HepG2 (cell line): ENCODE measurements around the gene ANKRD40CL. TPM values are rescaled to one million over a fixed set of nuclear protein-coding genes. Genes with fewer than 3 reads are reported as not detected.
A peak's percentile ranks its signal among the peaks of the same experiment; 100 is the strongest.

Source experiments
- MXI1 ChIP-seq: IDR thresholded peaks from 3 replicates; pipeline ENCODE4 v1.6.1; 2012; ENCODE audit warnings: low read depth, low read length, inconsistent platforms, borderline replicate concordance
- SATB2 ChIP-seq: sonication (generic); formaldehyde crosslinking; IDR thresholded peaks from 2 replicates; pipeline ENCODE4 v1.5.0; 2020; ENCODE audit warnings: missing genetic modification reagents
- SETDB1 ChIP-seq: sonication (generic); formaldehyde crosslinking; IDR thresholded peaks from 2 replicates; pipeline ENCODE4 v1.5.1; 2020; ENCODE audit warnings: missing genetic modification reagents, mild to moderate bottlenecking, borderline replicate concordance
- SKI ChIP-seq: fragments of 450-650 bp; IDR thresholded peaks from one replicate; pipeline ENCODE4 v1.6.1; 2018; ENCODE audit warnings: mild to moderate bottlenecking; ENCODE audit not compliant: partially characterized antibody
- SNRNP70 ChIP-seq: fragments of 200-400 bp; formaldehyde crosslinking; IDR thresholded peaks from 2 replicates; pipeline ENCODE4 v1.6.1; 2017; ENCODE audit warnings: mild to moderate bottlenecking, low read depth, low read length, moderate library complexity
- ZFP1 ChIP-seq: IDR thresholded peaks from 2 replicates; pipeline ENCODE4 v1.6.1; 2016
- ZNF337 ChIP-seq: sonication (generic); formaldehyde crosslinking; IDR thresholded peaks from 2 replicates; pipeline ENCODE4 v1.5.1; 2020; ENCODE audit warnings: missing genetic modification reagents, low read depth, mild to moderate bottlenecking, borderline replicate concordance
- ZNF724P ChIP-seq: sonication (generic); formaldehyde crosslinking; IDR thresholded peaks from 2 replicates; pipeline ENCODE4 v1.8.0; 2022; ENCODE audit warnings: missing genetic modification reagents, borderline replicate concordance
- ZNF777 ChIP-seq: sonication (generic); formaldehyde crosslinking; IDR thresholded peaks from 2 replicates; pipeline ENCODE4 v1.4.0; 2020; ENCODE audit warnings: missing genetic modification reagents
- ZNF883 ChIP-seq: sonication (generic); formaldehyde crosslinking; IDR thresholded peaks from 2 replicates; pipeline ENCODE4 v1.5.1; 2020; ENCODE audit warnings: mild to moderate bottlenecking, missing genetic modification reagents; ENCODE audit errors: not compliant biosample characterization
- polyA plus RNA-seq, 8 experiments: library from polyadenylated mRNA; depleted of rRNA in 3 of 8; stranded (reverse) in 7 of 8; unstranded in 1 of 8; fragments of >200 nt; fragmentation: Illumina TruSeq in 4 of 8; extraction: Trizol in 4 of 8; gene quantifications; 2 replicates each; pipeline versions ENCODE4 v1.2.1 to v1.2.3, GENCODE V29; 2011 to 2016; ENCODE audit warnings: low read depth in 4 of 8, missing spikeins in 1 of 8, mixed read lengths in 1 of 8; ENCODE audit not compliant: insufficient read depth in 1 of 8
- total RNA-seq, 5 experiments: library from RNA; depleted of rRNA; stranded (reverse); fragments of >200 nt; fragmentation: Illumina TruSeq; extraction: Trizol; gene quantifications; 2 replicates each; pipeline ENCODE4 v1.2.3, GENCODE V29; 2016; ENCODE audit warnings: low read depth in 1 of 5
- TF ChIP-seq, protein P1 (sequence below): sonication (generic); formaldehyde crosslinking; conservative IDR thresholded peaks from 2 replicates; pipeline ENCODE4 v1.8.0; 2022; ENCODE audit warnings: missing genetic modification reagents
- TF ChIP-seq, protein P2 (sequence below): sonication (generic); formaldehyde crosslinking; conservative IDR thresholded peaks from 2 replicates; pipeline ENCODE4 v1.5.0; 2020; ENCODE audit warnings: missing genetic modification reagents
- TF ChIP-seq, protein P3 (sequence below): sonication (generic); formaldehyde crosslinking; IDR thresholded peaks from 2 replicates; pipeline ENCODE4 v1.8.0; 2022; ENCODE audit warnings: missing genetic modification reagents, mild to moderate bottlenecking, borderline replicate concordance
- TF ChIP-seq, protein P4 (sequence below): sonication (generic); formaldehyde crosslinking; conservative IDR thresholded peaks from 2 replicates; pipeline ENCODE4 v1.4.0; 2020; ENCODE audit warnings: missing genetic modification reagents
- TF ChIP-seq, protein P5 (sequence below): sonication (generic); formaldehyde crosslinking; IDR thresholded peaks from 2 replicates; pipeline ENCODE4 v1.8.1; 2022; ENCODE audit warnings: low read depth, mild to moderate bottlenecking, missing genetic modification reagents
- TF ChIP-seq, protein P6 (sequence below): sonication (generic); formaldehyde crosslinking; conservative IDR thresholded peaks from 2 replicates; pipeline ENCODE4 v1.4.0; 2020; ENCODE audit warnings: missing genetic modification reagents

The ANKRD40CL gene
- total and polyA plus RNA-seq, 2 of the 13 experiments (the other 11 are each of a cell fraction or from before 2014, with no cell fraction given): 0.03 to 0.11 TPM

DNA sequence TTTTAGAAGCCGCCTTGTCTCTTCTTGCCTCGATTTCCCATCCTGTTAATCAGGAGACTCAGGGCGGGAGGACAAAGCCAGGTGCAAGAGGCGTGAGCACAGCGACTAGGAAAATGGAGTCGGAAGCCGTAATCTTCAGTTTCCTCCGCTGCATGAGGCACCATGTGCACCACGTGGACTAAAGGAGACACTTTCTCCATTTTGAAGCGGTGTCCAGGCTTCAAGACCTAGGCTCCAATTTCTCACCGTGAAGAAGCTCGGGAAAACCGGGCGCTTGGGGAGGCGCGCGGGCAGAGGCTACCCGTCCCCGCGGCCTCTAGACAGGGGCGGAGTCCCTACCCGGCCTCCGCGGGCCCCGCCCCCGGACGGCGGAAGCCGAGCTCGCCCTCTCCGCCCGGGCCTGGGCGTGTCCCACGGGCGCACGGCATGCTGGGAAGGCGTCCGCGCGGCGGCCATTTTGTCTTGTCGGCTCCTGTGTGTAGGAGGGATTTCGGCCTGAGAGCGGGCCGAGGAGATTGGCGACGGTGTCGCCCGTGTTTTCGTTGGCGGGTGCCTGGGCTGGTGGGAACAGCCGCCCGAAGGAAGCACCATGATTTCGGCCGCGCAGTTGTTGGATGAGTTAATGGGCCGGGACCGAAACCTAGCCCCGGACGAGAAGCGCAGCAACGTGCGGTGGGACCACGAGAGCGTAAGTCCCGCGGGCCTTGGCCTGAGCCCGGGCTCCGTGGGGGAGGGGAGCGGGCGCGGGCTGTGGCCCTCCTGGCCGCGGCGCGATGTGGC lies 48.0 kb downstream of the ANKRD40CL start, which contains the start of gene LUC7L3 (continued):
- peak; percentile 94; the same call in 1 of the 2 replicates for TF ChIP-seq ZNF337
- TF ChIP-seq, protein P1, sequence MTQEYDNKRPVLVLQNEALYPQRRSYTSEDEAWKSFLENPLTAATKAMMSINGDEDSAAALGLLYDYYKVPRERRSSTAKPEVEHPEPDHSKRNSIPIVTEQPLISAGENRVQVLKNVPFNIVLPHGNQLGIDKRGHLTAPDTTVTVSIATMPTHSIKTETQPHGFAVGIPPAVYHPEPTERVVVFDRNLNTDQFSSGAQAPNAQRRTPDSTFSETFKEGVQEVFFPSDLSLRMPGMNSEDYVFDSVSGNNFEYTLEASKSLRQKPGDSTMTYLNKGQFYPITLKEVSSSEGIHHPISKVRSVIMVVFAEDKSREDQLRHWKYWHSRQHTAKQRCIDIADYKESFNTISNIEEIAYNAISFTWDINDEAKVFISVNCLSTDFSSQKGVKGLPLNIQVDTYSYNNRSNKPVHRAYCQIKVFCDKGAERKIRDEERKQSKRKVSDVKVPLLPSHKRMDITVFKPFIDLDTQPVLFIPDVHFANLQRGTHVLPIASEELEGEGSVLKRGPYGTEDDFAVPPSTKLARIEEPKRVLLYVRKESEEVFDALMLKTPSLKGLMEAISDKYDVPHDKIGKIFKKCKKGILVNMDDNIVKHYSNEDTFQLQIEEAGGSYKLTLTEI (CRISPR knock-in tag): no peak
- peak; percentile 73 for TF ChIP-seq SKI
- TF ChIP-seq, protein P2, sequence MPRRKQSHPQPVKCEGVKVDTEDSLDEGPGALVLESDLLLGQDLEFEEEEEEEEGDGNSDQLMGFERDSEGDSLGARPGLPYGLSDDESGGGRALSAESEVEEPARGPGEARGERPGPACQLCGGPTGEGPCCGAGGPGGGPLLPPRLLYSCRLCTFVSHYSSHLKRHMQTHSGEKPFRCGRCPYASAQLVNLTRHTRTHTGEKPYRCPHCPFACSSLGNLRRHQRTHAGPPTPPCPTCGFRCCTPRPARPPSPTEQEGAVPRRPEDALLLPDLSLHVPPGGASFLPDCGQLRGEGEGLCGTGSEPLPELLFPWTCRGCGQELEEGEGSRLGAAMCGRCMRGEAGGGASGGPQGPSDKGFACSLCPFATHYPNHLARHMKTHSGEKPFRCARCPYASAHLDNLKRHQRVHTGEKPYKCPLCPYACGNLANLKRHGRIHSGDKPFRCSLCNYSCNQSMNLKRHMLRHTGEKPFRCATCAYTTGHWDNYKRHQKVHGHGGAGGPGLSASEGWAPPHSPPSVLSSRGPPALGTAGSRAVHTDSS (CRISPR knock-in tag): no peak
- no peak for TF ChIP-seq SNRNP70
- TF ChIP-seq, protein P3, sequence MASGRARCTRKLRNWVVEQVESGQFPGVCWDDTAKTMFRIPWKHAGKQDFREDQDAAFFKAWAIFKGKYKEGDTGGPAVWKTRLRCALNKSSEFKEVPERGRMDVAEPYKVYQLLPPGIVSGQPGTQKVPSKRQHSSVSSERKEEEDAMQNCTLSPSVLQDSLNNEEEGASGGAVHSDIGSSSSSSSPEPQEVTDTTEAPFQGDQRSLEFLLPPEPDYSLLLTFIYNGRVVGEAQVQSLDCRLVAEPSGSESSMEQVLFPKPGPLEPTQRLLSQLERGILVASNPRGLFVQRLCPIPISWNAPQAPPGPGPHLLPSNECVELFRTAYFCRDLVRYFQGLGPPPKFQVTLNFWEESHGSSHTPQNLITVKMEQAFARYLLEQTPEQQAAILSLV (CRISPR knock-in tag): peak; percentile 95; the same call in 1 of the 2 replicates
- peak; percentile 97 for TF ChIP-seq ZNF883 (CRISPR knock-in tag)
- TF ChIP-seq SETDB1: no peak
- TF ChIP-seq, protein P4, sequence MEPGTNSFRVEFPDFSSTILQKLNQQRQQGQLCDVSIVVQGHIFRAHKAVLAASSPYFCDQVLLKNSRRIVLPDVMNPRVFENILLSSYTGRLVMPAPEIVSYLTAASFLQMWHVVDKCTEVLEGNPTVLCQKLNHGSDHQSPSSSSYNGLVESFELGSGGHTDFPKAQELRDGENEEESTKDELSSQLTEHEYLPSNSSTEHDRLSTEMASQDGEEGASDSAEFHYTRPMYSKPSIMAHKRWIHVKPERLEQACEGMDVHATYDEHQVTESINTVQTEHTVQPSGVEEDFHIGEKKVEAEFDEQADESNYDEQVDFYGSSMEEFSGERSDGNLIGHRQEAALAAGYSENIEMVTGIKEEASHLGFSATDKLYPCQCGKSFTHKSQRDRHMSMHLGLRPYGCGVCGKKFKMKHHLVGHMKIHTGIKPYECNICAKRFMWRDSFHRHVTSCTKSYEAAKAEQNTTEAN (CRISPR knock-in tag): peak; percentile 89
- TF ChIP-seq, protein P5, sequence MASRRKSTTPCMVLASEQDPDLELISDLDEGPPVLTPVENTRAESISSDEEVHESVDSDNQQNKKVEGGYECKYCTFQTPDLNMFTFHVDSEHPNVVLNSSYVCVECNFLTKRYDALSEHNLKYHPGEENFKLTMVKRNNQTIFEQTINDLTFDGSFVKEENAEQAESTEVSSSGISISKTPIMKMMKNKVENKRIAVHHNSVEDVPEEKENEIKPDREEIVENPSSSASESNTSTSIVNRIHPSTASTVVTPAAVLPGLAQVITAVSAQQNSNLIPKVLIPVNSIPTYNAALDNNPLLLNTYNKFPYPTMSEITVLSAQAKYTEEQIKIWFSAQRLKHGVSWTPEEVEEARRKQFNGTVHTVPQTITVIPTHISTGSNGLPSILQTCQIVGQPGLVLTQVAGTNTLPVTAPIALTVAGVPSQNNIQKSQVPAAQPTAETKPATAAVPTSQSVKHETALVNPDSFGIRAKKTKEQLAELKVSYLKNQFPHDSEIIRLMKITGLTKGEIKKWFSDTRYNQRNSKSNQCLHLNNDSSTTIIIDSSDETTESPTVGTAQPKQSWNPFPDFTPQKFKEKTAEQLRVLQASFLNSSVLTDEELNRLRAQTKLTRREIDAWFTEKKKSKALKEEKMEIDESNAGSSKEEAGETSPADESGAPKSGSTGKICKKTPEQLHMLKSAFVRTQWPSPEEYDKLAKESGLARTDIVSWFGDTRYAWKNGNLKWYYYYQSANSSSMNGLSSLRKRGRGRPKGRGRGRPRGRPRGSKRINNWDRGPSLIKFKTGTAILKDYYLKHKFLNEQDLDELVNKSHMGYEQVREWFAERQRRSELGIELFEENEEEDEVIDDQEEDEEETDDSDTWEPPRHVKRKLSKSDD (CRISPR knock-in tag): peak; percentile 94
- TF ChIP-seq MXI1: peak; percentile 81; the same call in 1 of the 3 replicates
- peak; percentile 83 for TF ChIP-seq ZFP1
- TF ChIP-seq ZNF777: peak; percentile 59; the same call in 1 of the 2 replicates
- TF ChIP-seq ZNF724P (CRISPR knock-in tag): peak; percentile 52; the same call in 1 of the 2 replicates
- TF ChIP-seq, protein P6, sequence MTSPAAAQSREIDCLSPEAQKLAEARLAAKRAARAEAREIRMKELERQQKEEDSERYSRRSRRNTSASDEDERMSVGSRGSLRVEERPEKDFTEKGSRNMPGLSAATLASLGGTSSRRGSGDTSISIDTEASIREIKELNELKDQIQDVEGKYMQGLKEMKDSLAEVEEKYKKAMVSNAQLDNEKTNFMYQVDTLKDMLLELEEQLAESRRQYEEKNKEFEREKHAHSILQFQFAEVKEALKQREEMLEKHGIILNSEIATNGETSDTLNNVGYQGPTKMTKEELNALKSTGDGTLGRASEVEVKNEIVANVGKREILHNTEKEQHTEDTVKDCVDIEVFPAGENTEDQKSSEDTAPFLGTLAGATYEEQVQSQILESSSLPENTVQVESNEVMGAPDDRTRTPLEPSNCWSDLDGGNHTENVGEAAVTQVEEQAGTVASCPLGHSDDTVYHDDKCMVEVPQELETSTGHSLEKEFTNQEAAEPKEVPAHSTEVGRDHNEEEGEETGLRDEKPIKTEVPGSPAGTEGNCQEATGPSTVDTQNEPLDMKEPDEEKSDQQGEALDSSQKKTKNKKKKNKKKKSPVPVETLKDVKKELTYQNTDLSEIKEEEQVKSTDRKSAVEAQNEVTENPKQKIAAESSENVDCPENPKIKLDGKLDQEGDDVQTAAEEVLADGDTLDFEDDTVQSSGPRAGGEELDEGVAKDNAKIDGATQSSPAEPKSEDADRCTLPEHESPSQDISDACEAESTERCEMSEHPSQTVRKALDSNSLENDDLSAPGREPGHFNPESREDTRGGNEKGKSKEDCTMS (CRISPR knock-in tag): no peak
- TF ChIP-seq SATB2 (CRISPR knock-in tag): peak; percentile 75; the same call in 1 of the 2 replicates
